ENCODE measurements around the gene QRFP. TPM values are rescaled to one million over a fixed set of nuclear protein-coding genes. Genes with fewer than 3 reads are reported as not detected.

Gene QRFP
- total RNA-seq, 1 donor from 2014 or later: not detected

DNA sequence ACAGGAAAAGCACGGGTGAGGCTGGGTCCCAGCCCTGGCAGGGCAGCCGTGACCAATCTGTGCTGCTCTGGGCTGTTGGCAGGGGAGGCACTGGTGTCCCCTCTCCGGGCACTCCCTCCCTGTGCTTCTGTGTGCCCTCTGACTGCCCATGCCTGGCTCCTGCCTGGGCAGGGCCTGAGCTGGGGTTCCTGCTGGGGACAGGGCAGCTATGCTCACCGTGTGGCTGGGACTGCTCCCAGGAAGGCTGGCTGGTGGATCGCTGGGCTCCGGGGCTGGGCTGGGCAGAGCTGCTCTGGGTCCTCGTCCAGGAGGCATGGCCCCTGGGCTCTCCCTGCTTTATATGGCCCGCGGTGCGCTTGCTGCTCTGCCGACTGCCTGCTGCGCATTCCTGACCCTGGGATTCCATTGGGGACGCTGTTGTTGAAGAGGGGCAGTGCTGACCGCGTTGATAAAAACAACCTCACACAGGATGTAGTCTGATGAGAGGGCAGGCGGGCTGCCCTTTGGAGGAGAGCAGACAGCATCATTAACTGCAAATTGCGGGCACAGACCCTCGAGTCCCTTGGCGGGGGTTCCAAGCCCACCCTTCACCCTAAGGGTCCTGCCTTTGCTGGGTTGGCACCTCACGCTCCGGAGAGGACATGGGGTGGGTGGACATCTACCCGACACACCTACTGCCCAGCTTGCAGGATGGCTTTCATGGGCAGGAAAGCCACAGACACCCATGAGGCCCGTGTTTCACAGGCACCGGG is 955 bp downstream of the QRFP start:
- DNase-seq (no peak), ATAC-seq (no peak)
- Histone ChIP-seq H3K4me3 (no peak overlapping the region), H3K27ac (no peak overlapping the region), H3K4me1 (no peaks in the 10 kb centered on the region), H3K27me3 (no peaks in the 10 kb centered on the region), H3K9me3 (no peaks in the 10 kb centered on the region), H3K36me3 (peaks cover 11% of the 10 kb centered on the region)
- intact Hi-C loops (cut with DNase I): no loop called here
- TF ChIP-seq, protein P1, sequence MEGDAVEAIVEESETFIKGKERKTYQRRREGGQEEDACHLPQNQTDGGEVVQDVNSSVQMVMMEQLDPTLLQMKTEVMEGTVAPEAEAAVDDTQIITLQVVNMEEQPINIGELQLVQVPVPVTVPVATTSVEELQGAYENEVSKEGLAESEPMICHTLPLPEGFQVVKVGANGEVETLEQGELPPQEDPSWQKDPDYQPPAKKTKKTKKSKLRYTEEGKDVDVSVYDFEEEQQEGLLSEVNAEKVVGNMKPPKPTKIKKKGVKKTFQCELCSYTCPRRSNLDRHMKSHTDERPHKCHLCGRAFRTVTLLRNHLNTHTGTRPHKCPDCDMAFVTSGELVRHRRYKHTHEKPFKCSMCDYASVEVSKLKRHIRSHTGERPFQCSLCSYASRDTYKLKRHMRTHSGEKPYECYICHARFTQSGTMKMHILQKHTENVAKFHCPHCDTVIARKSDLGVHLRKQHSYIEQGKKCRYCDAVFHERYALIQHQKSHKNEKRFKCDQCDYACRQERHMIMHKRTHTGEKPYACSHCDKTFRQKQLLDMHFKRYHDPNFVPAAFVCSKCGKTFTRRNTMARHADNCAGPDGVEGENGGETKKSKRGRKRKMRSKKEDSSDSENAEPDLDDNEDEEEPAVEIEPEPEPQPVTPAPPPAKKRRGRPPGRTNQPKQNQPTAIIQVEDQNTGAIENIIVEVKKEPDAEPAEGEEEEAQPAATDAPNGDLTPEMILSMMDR (IDR thresholded peaks at IDR 0.05): no peak

DNA sequence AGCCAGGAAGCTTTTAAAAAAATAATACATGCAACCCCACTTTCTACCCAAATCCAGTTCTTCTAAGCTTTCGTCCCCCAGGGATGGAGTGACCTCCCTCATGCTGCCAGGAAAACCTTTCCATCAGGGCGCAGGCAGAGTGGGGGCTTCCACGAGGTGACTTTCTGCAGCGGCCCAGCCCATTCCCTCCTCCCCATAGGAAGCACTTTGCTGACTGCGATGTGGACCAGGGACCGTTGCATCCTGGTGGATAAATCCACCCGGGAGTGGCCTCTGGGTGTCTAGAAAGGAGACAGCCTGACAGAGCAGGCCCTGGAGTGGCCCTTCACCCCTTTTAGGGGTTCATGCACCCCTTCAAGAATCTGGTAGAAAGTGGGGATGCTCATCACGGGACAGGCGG is 1.6 kb downstream of the QRFP start:
- TF ChIP-seq, protein P1 (IDR thresholded peaks at IDR 0.05): no peak
- Histone ChIP-seq H3K27ac (no peak overlapping the region), H3K27me3 (no peaks in the 10 kb centered on the region), H3K9me3 (no peaks in the 10 kb centered on the region), H3K4me3 (no peak overlapping the region), H3K4me1 (no peaks in the 10 kb centered on the region), H3K36me3 (peaks cover 16% of the 10 kb centered on the region)
- intact Hi-C loops (cut with DNase I): no loop called here
- ATAC-seq (no peak), DNase-seq (no peak)

DNA sequence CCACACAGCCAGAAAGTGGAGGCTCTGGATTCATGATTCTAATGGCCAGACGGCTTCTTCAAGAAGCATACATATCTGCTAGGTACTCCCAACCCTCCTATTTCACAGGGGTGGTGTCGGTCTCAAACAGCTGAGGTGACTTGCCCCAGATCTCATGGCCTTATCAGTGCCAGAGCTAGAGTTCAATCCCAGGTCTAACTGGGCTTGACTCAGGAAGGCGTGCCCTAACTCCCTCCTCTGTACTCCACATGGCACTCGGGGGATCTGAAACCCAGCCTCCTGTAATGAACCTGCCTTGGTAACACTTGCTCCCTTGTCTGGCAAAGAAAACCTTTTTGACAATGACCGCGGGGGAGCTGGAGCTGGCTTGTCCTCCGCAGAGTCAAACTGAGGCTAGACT is 2.1 kb downstream of the QRFP start:
- intact Hi-C loops (cut with DNase I): no loop called here
- Histone ChIP-seq H3K36me3 (peaks cover 21% of the 10 kb centered on the region), H3K27ac (no peak overlapping the region), H3K4me1 (no peaks in the 10 kb centered on the region), H3K4me3 (no peak overlapping the region), H3K27me3 (no peaks in the 10 kb centered on the region), H3K9me3 (no peaks in the 10 kb centered on the region)
- DNase-seq: no peak
- ATAC-seq: no peak
- TF ChIP-seq, protein P1 (IDR thresholded peaks at IDR 0.05): no peak

DNA sequence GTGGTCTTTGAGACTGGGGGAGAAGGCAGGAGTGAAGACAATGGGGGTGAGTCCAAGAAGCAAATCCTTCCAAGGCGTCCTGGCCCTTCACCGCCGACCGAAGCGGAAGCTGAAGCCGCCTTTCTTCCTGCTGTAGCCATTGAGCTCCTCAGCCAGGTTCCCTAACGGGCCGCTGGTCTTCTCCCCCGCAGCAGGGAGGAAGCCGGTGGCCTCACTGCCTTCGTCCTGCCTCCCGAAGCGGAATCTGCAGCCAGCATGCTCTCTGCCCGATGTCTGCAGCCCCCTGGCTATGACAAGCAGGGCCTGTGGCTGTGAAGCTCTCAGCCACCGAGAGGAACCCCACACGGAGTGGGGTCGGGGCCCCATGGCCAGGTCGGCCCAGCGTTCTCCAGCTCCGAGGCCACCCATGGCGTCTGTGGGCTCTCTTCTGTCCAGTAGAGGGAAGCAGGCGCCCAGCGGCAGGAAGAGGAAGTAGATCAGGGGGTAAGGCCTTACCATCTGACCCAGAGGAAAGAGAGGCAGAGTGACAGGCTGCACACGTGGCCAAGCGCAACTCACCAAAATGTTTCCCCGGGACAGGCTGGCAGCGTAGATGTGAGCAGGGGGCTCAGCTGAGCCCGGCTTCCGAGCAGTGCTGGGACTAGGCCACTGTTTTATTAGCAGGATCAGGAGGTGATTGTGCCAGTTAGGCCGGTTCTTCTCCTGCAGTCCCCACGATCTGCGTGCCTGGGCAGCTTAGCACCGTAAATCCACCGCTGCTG is 3.1 kb downstream of the QRFP start:
- ATAC-seq: peak; percentile 92
- H3K27ac ChIP-seq: peak overlapping the region; percentile 63
- H3K4me1 ChIP-seq: no peaks in the 10 kb centered on the region
- TF ChIP-seq, protein P1 (IDR thresholded peaks at IDR 0.05): peak; percentile 38
- no peaks in the 10 kb centered on the region for H3K27me3 ChIP-seq
- intact Hi-C loops (cut with DNase I): no loop called here
- peak overlapping the region; percentile 10 for H3K4me3 ChIP-seq
- H3K36me3 ChIP-seq: peaks cover 31% of the 10 kb centered on the region
- DNase-seq: peak; percentile 82
- no peaks in the 10 kb centered on the region for H3K9me3 ChIP-seq

DNA sequence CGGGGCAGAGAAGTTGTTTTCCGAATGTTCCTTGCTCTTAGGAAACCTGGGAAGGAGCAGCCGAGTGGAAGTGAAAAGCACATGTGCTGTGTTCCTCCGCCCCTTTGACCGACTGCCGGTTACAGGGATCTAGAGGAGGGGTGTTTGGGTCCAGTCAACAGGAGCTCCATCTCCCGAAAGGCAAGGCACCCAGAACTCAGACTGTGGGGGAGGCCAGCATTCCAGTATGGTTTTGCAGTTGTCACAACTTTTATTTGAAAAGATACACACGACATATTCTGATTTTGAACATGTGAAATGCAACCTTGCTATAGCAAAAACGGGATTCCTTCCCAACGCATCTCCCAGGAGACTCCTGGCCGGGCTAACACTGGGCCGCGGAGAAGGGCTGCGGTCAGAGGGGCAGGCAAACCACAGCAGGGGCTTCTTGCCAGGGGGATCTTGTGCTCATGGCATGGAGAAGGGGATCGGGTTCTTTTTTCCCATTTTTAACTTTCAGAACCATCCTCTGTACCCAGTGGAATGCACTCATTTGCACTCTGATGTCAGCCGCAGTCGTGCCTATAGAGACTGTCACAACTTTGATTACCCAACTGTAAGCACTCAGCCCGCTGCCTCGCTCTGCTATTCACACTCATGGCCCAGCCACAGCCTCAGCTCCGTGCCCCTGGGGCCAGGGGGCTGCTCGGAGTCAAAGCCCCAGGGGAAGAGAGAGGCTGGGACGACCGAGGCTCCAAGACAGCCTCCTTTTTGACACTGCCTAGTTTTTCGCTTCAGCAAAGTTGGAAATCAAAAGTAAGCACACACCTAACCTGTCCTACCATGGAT is 3.9 kb downstream of the QRFP start:
- H3K9me3 ChIP-seq: no peaks in the 10 kb centered on the region
- ATAC-seq (no peak), DNase-seq (no peak)
- TF ChIP-seq, protein P1 (IDR thresholded peaks at IDR 0.05): no peak
- intact Hi-C loops (cut with DNase I): no loop called here
- H3K27me3 ChIP-seq: no peaks in the 10 kb centered on the region
- H3K36me3 ChIP-seq: peaks cover 39% of the 10 kb centered on the region
- no peak overlapping the region for H3K4me3 ChIP-seq
- no peak overlapping the region for H3K27ac ChIP-seq
- H3K4me1 ChIP-seq: no peaks in the 10 kb centered on the region
